ENCODE data around the gene SHE. TPM values are rescaled to one million over a fixed set of nuclear protein-coding genes. Genes with fewer than 3 reads are reported as not detected.

SHE gene
- total and polyA plus RNA-seq, 2 of the 8 experiments (the other 6 are each of a cell fraction or from before 2014, with no cell fraction given), result 0.44 to 0.45 TPM

DNA sequence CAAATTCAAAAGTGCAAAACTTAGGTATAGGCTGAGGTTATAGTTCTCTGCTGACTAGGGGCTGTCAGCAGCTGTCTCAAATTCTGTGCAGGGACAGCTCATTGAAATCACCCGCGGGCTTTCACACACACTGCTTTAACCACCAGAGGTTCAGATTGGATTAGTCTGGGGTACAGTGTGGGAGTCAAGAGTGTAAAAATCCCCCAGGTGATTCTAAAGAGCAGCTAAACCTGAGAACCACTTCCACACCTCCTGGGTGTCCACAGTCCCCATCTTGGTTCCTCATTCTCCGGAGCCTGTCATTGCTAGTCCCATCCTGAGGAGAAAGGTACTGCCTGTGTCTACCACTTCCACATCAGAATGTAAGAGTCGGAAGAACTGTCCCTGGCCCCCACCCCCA lies 10.1 kb downstream of the SHE start (continued):
- TF ChIP-seq, protein P1, sequence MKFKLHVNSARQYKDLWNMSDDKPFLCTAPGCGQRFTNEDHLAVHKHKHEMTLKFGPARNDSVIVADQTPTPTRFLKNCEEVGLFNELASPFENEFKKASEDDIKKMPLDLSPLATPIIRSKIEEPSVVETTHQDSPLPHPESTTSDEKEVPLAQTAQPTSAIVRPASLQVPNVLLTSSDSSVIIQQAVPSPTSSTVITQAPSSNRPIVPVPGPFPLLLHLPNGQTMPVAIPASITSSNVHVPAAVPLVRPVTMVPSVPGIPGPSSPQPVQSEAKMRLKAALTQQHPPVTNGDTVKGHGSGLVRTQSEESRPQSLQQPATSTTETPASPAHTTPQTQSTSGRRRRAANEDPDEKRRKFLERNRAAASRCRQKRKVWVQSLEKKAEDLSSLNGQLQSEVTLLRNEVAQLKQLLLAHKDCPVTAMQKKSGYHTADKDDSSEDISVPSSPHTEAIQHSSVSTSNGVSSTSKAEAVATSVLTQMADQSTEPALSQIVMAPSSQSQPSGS (IDR thresholded peaks at IDR 0.05; ENCODE audit: low read length), result no peak
- TF ChIP-seq BACH1 (IDR thresholded peaks at IDR 0.05; ENCODE audit: low read length) (no peak), POU5F1 (IDR thresholded peaks at IDR 0.05; ENCODE audit: low read depth, low read length) (no peak), KDM1A (IDR thresholded peaks at IDR 0.05; ENCODE audit: borderline replicate concordance, low read length) (no peak), ASH2L (IDR thresholded peaks at IDR 0.05; ENCODE audit: low read length) (no peak)
- TF ChIP-seq, protein P2, sequence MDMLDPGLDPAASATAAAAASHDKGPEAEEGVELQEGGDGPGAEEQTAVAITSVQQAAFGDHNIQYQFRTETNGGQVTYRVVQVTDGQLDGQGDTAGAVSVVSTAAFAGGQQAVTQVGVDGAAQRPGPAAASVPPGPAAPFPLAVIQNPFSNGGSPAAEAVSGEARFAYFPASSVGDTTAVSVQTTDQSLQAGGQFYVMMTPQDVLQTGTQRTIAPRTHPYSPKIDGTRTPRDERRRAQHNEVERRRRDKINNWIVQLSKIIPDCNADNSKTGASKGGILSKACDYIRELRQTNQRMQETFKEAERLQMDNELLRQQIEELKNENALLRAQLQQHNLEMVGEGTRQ (IDR thresholded peaks at IDR 0.05; ENCODE audit: low read length), result no peak

Data from H1 (cell line).